Astrocyte (in vitro differentiated cells and primary cell): ENCODE measurements around the gene PEX14.
"Not testable (repeated sequence)": the region's sequence is repeated elsewhere in the genome, so short reads cannot be mapped to it uniquely, and the experiment has no call there.

Source experiments
- CTCF ChIP-seq: IDR thresholded peaks from 2 replicates; pipeline ENCODE4 v1.5.1; 2011; ENCODE audit warnings: low read depth, mild to moderate bottlenecking, inconsistent platforms, low read length, moderate library complexity; ENCODE audit not compliant: insufficient read depth
- EZH2 ChIP-seq: IDR thresholded peaks from 2 replicates; pipeline ENCODE4 v1.6.1; 2012; ENCODE audit warnings: mild to moderate bottlenecking, low read length, inconsistent platforms; ENCODE audit not compliant: insufficient read depth

- TF ChIP-seq CTCF, EZH2: not testable (repeated sequence)
Measured at GRCh38 chr1:10426535-10426848, 48.3 kb upstream of the PEX14 start.
